IgD-negative memory B cell (primary cell): ENCODE measurements around the gene CDKN2C. TPM values are rescaled to one million over a fixed set of nuclear protein-coding genes. Genes with fewer than 3 reads are reported as not detected.
"Not testable (repeated sequence)": the region's sequence is repeated elsewhere in the genome, so short reads cannot be mapped to it uniquely, and the experiment has no call there.

Experiments used
- H3K27ac Mint-ChIP-seq, 3 donors: one replicate each; pipeline ENCODE4 v1.8.0; 2020 to 2022; ENCODE audit warnings: mild to moderate bottlenecking in 3 of 3, mixed read lengths in 3 of 3, moderate library complexity in 1 of 3
- H3K27me3 Mint-ChIP-seq: one replicate; pipeline ENCODE4 v1.8.0; 2021; ENCODE audit warnings: mixed read lengths
- H3K36me3 Mint-ChIP-seq: one replicate; pipeline ENCODE4 v1.8.0; 2020; ENCODE audit warnings: mild to moderate bottlenecking, mixed read lengths
- H3K4me1 Mint-ChIP-seq, 3 donors: one replicate each; pipeline ENCODE4 v1.8.0; 2020 to 2022; ENCODE audit warnings: mixed read lengths in 3 of 3, mild to moderate bottlenecking in 1 of 3
- H3K4me3 Mint-ChIP-seq, 4 donors: one replicate each; pipeline ENCODE4 v1.8.0; 2020 to 2022; ENCODE audit warnings: mild to moderate bottlenecking in 4 of 4, mixed read lengths in 4 of 4, moderate library complexity in 3 of 4
- H3K9me3 Mint-ChIP-seq, 3 donors: one replicate each; pipeline ENCODE4 v1.8.0; 2020 to 2021; ENCODE audit warnings: mixed read lengths in 3 of 3, mild to moderate bottlenecking in 1 of 3
- polyA plus RNA-seq: library from polyadenylated mRNA; unstranded; fragments of 300-500 nt; fragmentation: Illumina TruSeq; gene quantifications from one replicate; pipeline ENCODE4 v1.2.3, GENCODE V29; 2021

Gene CDKN2C
- polyA plus RNA-seq, 1 donor from 2014 or later: 6.0 TPM

DNA sequence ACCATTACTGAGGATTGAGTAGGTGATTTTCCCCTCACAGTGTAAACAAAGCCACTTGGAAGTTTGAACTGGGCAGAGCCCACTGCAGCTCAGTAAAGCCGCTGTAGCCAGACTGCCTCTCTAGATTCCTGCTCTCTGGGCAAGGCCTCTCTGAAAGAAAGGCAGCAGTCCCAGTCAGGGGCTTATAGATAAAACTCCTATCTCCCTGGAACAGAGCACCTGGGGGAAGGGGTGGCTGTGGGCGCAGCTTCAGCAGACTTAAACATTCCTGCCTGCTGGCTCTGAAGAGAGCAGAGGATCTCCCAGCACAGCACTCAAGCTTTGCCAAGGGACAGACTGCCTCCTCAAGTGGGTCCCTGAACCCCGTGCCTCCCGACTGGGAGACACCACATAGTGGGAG, 35.5 kb downstream of the CDKN2C start:
- H3K27ac Mint-ChIP-seq, H3K27me3 Mint-ChIP-seq, H3K4me3 Mint-ChIP-seq, H3K36me3 Mint-ChIP-seq, H3K4me1 Mint-ChIP-seq: not testable (repeated sequence)
- peaks cover under 1 to 10% (median 2%) of the 10 kb centered on the region in 3 donors for H3K9me3 Mint-ChIP-seq

DNA sequence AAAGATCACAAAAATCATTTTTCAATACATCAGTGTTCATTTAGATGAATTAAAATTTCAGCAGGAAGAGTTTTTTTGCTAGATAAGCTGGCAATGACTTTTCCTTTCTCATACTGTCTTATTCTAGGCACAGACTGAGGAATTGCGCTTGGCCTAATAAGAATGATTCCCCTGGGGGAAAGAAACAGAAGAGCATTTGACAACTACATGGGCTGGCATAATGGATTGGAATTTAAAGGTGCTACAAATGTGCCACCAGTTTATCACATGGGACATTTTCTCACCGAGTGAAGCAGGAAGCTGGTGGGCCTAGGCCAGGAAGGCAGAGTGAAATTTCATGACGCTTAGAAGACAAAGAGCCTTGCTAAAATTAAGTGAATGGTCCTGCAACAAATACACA, 39.3 kb downstream of the CDKN2C start:
- Mint-ChIP-seq H3K36me3 (peaks cover 2% of the 10 kb centered on the region), H3K4me3 (no peak overlapping the region), H3K27me3 (peaks cover 4% of the 10 kb centered on the region), H3K4me1 (no peaks in the 10 kb centered on the region), H3K27ac (no peak overlapping the region), H3K9me3 (peaks cover 3 to 12% (median 11%) of the 10 kb centered on the region in 3 donors)

DNA sequence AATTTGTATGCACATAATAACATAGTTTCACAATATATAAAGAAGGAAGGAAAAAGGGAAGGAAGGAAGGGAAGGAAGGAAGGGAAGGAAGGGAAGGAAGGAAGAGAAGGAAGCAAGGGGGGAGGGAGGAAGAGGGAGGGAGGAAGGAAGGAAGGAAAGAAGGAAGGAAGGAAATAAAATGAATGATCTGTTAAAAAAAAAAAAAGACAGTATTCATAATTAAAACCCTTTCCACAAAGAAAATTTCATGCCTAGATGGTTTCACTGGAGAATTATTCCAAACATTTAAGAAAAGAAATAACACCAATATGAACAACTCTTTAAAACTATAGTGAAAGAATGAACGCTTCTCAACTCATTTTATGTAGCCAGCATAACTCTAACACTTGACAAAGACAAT, 44.8 kb downstream of the CDKN2C start:
- peaks cover 8% of the 10 kb centered on the region for H3K27me3 Mint-ChIP-seq

DNA sequence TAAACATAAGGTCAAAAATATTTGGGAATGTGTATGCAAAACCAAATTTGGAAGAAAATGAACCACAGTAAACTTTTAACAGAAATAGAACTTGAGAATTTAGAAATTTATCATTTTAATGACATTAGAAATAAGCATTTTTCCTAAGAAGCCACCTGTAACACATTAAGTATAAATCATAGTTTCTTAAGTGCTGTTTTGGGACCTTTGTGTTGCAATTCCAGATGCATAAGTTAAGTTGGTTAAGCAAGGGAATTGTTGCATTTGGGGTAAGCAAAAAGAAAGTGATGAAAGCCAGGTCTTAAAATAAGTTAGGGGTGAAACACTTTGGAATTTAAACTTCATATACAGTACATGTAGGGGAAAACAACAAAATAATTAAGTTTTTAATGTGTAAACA, 49.8 kb downstream of the CDKN2C start:
- Mint-ChIP-seq H3K27ac (no peak overlapping the region), H3K4me1 (no peaks in the 10 kb centered on the region), H3K36me3 (no peaks in the 10 kb centered on the region), H3K4me3 (no peak overlapping the region), H3K27me3 (peaks cover 5% of the 10 kb centered on the region), H3K9me3 (peaks cover 3 to 6% (median 5%) of the 10 kb centered on the region in 3 donors)

More for the DNA sequence above, 44.8 kb downstream of the CDKN2C start:
- Mint-ChIP-seq H3K4me1 (no peaks in the 10 kb centered on the region), H3K27ac (peak overlapping the region in 1 of 3 donors; percentile 55), H3K9me3 (peaks cover 2 to 17% (median 5%) of the 10 kb centered on the region in 3 donors), H3K36me3 (peaks cover 2% of the 10 kb centered on the region), H3K4me3 (no peak overlapping the region)

Other genes with a start within 250 kb of the CDKN2C start
- gene FAF1, start 10.0 kb upstream of the CDKN2C start, polyA plus RNA-seq: 26.3 TPM
- not detected for gene C1orf185, start 132.0 kb downstream of the CDKN2C start, polyA plus RNA-seq